ENCODE measurements around the gene TYSND1.
A peak's percentile ranks its signal among the peaks of the same experiment; 100 is the strongest.
"Not testable (repeated sequence)": the region's sequence is repeated elsewhere in the genome, so short reads cannot be mapped to it uniquely, and the experiment has no call there.

The TYSND1 gene, protein sequence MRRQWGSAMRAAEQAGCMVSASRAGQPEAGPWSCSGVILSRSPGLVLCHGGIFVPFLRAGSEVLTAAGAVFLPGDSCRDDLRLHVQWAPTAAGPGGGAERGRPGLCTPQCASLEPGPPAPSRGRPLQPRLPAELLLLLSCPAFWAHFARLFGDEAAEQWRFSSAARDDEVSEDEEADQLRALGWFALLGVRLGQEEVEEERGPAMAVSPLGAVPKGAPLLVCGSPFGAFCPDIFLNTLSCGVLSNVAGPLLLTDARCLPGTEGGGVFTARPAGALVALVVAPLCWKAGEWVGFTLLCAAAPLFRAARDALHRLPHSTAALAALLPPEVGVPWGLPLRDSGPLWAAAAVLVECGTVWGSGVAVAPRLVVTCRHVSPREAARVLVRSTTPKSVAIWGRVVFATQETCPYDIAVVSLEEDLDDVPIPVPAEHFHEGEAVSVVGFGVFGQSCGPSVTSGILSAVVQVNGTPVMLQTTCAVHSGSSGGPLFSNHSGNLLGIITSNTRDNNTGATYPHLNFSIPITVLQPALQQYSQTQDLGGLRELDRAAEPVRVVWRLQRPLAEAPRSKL

DNA sequence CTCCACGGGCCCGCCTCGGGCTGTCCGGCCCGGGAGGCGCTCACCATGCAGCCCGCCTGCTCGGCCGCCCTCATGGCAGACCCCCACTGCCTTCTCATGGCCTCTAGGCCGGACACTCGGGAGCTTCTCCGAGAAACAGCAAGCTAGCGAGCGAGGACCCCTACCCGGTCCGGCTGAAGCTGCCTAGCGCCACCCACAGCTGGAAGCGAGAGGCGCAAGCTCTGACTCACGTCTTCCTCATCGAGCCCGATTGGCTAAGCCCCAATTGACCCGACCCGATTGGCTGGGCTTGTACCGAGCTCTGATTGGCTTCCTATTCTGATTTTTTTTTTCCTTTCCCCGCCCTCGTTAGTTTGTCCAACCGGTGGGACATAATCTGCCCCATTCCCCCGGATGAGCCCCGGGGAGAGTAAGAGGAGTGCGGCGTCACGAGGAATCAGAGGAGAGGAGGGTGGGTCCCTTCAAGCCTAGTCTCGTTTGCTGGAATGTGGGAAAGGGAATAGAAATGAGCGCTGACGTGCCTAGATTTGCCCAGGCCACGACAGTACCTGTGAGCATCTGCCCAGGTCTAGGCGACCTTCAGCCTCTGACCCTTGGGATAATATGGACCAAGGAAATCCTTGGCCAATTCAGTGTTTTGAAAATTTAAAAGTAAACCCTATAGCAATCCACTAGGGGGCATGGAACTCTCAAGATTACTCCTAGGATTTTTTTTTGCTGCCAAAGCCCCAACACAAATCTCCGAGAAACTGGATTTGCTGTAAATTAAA is at the start of gene TYSND1:
TSS of gene TYSND1 (minus strand) at position 212 of the 770 bp plus-strand sequence. CDS start at position 98, 114 bp downstream.
- DNase-seq, result peak; percentile 93 to 95

GRCh38 chr10:70193391-70193844 is 46.9 kb upstream of the TYSND1 start:
- DNase-seq, result no peak

DNA sequence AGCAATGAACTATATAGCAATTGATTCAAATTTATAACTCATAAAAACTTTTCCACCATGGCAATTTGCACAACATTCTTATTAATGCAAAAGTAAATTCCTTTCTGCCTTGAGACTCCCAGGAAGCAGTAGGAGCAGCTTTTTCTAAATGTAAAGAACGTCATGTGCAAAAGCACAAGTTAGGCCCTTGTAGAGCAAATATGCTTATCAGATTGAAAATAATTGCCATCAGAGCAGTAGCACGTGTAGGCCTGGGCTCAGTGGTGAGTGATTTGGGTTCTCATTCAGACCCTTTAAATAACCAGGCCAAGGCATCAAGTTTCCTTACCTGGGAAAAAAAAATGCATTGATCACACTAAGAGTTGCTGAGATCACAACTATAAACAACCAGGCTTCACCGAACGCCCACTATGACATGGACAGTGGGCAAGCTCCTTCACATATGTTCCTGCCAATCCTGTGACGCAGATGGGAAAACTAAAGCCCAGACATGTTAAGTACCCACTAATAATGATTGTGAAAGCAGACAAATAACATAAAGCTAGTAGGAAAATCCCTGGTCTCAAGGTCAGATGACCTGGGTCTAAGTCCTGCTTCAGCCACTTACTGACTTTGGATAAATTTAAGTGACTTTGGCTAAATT is 45.9 kb upstream of the TYSND1 start:
- DNase-seq, result no peak

DNA sequence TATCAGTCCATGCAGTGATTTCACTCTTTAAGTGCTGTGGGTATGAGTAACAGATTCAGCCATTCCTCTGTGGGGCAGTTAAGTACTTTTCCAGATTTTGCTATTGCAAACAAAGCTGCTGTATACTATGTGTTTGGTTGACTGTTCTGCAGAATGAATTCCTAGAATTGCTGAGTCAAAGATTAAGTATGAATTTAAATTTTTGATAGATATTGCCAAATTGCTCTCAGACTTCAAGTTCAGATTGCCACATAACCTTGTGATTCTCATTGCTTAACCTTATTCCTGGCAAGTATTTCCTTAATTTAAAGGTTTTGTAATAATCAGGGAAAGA is 45.4 kb upstream of the TYSND1 start:
- DNase-seq, result no peak

GRCh38 chr10:70191161-70191971 is 44.9 kb upstream of the TYSND1 start:
- no peak for DNase-seq

GRCh38 chr10:70190581-70190980 is 44.1 kb upstream of the TYSND1 start:
- DNase-seq, result no peak

DNA sequence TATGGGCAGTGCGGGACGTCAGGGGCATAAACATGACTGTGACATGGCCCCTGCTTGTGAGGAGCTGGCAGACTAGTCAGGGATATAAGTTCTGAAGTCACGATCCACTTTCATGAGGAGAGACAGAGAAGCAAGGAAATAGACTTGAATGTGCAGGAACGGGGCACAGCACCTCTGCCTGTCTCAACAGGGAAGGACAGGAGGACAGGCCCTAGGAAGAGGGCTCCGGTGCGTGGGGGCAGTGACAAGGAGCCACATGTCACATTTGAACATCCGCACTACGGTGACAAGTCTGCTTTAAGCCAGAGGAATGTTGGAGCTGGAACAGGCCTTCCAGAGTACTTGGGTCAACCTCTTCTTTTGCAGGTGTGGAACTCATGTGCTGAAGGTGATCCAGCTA is 43.6 kb upstream of the TYSND1 start:
- DNase-seq, result no peak

- no peak for DNase-seq
These were observed 42.3 kb upstream of the TYSND1 start for GRCh38 chr10:70188768-70189167.

DNA sequence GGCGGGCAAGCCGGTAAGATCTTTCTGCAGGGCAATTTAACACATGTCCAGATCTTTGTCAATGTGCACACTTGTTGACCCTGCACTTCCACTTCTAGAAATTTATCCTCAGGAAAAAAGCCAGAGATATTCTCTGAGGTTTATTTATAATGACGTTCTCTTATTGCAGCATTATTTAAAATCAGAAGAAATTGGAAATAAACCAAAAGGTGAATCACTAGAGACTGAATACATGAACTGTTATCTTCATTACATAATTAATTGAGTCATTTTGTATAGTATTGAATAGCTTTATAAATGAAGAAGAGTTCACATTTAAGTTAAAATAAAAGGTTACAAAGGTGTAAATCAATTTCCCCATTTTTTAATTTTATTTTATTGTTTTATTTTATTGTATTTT is 40.1 kb upstream of the TYSND1 start:
- no peak for DNase-seq

DNA sequence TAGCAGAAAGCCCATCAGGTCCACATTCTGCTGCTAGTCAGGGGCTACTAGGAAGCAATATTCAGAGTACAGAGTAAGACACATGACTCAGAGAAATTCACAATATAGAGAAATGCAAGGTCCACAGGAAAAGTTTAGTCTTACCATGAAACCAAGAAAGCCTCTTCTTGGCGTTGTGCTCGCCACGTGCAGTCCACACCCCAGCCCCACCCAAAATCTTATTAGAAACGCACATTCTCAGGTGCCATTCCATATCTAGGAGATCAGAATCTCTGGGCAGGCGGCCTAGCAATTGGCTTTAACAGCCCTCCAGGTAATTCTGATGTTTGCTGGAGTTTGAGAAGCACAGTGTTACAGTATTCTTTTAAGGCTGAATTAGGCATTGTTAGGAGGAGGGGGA is 39.6 kb upstream of the TYSND1 start:
- DNase-seq, result no peak

DNA sequence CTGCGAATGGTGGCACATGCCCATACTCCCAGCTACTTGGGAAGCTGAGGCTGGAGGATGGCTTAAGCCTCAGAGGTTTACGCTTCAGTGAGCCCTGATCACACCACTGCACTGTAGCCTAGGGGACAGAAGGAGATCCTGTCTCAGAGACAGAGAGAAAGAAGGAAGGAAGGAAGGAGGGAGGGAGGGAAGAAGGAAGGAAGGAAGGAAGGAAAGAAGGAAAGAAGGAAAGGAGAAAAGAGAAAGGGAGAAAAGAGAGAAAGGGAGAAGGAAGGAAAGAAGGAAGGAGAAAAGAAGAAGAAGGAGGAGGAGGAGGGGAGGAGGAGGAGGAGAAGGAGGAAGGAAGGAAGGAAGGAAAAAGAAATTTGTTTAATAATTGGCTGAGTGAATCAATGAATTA is 36.8 kb upstream of the TYSND1 start:
- no peak for DNase-seq

DNA sequence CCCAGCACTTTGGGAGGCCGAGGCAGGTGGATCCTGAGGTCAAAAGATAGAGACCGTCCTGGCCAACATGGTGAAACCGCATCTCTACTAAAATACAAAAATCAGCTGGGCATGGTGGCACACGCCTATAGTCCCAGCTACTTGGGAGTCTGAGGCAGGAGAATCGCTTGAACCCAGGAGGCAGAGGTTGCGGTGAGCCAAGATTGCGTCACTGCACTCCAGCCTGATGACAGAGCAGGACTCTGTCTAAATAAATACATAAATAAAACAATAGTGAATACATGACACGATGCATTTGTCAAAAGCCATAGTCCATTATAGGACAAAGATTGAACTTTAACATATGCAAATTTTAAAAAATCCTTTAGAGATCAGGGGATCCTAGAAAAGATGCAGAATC is 32.7 kb upstream of the TYSND1 start:
- DNase-seq, result not testable (repeated sequence)

DNA sequence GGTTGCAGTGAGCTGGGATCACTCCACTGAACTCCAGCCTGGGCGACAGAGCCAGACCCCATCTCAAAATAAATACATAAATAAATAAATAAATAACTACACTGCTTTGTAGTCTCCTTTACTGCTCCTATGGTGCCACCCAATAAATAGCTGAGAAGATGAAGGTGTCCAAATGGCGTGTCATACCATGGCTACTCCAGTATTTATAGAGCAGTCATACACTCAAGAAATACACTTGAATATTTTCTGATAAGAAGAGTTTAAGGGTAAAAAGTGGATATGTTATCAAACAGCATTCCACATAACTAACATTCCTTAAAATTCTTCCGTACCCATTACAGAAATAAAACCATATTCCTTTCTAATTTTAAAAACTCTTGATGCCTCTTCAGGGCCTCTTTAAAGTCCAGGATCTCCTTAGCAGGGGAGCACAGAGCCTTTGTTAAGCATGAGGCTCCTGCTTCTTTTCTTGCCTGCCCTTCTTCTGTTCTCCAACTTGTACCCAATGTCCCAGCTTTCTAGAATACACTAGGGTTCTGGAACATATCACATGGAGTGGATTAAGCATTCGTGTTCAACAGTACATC is 31.7 kb upstream of the TYSND1 start:
- no peak for DNase-seq

- DNase-seq, result no peak
These were observed 29.9 kb upstream of the TYSND1 start for GRCh38 chr10:70176441-70176840.

GRCh38 chr10:70175516-70175915 is 29.0 kb upstream of the TYSND1 start:
- no peak for DNase-seq

GRCh38 chr10:70174058-70174741 is 27.7 kb upstream of the TYSND1 start:
- peak; percentile 57 to 71 for DNase-seq

- peak in 1 of 2 donors; percentile 28 for DNase-seq
These were observed 23.3 kb upstream of the TYSND1 start for GRCh38 chr10:70169649-70170364.

- DNase-seq, result peak in 1 of 2 donors; percentile 56
These were observed 22.5 kb upstream of the TYSND1 start for GRCh38 chr10:70169011-70169410.

DNA sequence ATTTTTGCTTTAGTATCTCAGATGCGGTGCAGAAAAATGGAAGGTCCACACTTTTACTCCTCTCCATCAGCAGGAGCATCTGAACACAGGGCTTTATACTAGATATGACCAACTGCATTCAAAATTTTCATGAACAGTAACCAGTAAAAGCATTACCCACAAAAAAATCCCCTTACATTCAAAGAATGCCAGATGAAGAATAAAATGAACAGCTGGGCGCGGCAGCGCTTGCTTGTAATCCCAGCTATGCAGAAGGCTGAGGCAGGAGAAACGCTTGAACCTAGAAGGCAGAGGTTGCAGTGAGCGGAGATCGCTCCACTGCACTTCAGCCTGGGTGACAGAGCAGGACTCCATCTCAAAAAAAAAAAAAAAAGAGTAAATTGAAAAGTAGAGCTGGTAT is 20.7 kb upstream of the TYSND1 start:
- DNase-seq, result no peak

DNA sequence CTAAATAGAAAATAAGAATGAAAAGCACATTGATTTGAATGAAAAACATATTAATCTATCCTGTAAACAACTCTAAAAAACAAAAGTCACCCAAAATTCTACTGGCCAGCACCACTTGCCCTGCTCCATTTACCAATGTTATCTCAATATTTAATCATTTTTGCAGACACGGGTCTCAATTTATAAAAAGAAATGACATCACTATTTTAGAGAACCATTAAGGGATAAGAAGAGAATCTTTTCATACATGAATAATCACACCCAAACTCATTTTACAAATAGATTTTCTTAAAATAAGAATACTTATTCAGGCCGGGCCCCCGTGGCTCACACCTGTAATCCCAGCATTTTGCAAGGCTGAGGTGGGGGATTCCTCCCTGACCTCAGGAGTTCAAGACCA is 19.9 kb upstream of the TYSND1 start:
- no peak for DNase-seq

DNA sequence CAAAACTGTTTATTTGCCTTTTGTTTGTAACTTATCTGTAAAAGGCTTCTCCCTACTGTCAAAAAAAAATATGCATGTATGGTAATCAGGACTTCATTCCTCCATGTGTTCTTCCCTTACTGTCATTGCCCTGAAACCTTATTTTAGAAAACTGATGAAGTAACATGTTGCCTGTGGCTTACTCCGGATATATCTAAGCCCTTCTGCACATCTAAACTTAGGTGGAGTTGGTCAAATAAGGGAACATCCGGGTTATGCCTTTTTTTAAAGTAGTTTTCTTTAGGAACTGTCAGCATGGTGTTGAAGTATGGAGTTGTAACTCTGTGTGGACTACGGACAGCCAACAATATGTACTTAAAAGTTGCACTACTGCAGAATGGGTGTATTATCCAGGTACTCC is 17.7 kb upstream of the TYSND1 start:
- DNase-seq, result peak in 1 of 2 donors; percentile 20

All from CD4-positive, alpha-beta T cell treated with Interferon alpha-2 for 1 hour (primary cell).